Loucy (cell line): ENCODE data around the gene BMPER.

ENCODE experiments used
- H2AFZ ChIP-seq: fragments of 200-600 bp; sonication (generic); 2 replicates; pipeline ENCODE4 v1.6.0; 2016; ENCODE audit warnings: antibody characterized with exemption, mild to moderate bottlenecking, low read length, moderate library complexity
- H3F3A ChIP-seq: fragments of 200-600 bp; 2 replicates; pipeline ENCODE4 v1.6.0; 2016; ENCODE audit warnings: antibody characterized with exemption, low read depth, mild to moderate bottlenecking
- H3K27me3 ChIP-seq: fragments of 200-600 bp; sonication (generic); 2 replicates; pipeline ENCODE4 v1.6.1; 2014; ENCODE audit warnings: low read length, mild to moderate bottlenecking; ENCODE audit not compliant: insufficient read depth, poor library complexity, severe bottlenecking
- H3K36me3 ChIP-seq: fragments of 200-600 bp; sonication (generic); 2 replicates; pipeline ENCODE4 v1.6.1; 2016; ENCODE audit warnings: low read length; ENCODE audit not compliant: insufficient read depth
- H3K4me1 ChIP-seq: fragments of 200-600 bp; sonication (generic); 2 replicates; pipeline ENCODE4 v1.5.1; 2014; ENCODE audit warnings: low read length, mild to moderate bottlenecking; ENCODE audit not compliant: insufficient read depth, poor library complexity, severe bottlenecking
- H3K4me2 ChIP-seq: fragments of 200-600 bp; sonication (generic); 2 replicates; pipeline ENCODE4 v1.6.0; 2014; ENCODE audit warnings: antibody characterized with exemption, low read length, low read depth, mild to moderate bottlenecking; ENCODE audit not compliant: poor library complexity, severe bottlenecking
- H3K4me3 ChIP-seq: fragments of 200-600 bp; sonication (generic); 2 replicates; pipeline ENCODE4 v1.5.1; 2014; ENCODE audit warnings: low read length, mild to moderate bottlenecking, mixed read lengths; ENCODE audit not compliant: poor library complexity, severe bottlenecking
- H3K79me2 ChIP-seq: fragments of 200-600 bp; sonication (generic); 2 replicates; pipeline ENCODE4 v1.6.1; 2014; ENCODE audit warnings: low read length; ENCODE audit not compliant: insufficient read depth
- H3K9ac ChIP-seq: fragments of 200-600 bp; sonication (generic); 2 replicates; pipeline ENCODE4 v1.6.0; 2014; ENCODE audit warnings: mild to moderate bottlenecking, low read depth, low read length, moderate library complexity; ENCODE audit not compliant: poor library complexity, severe bottlenecking
- H3K9me2 ChIP-seq: fragments of 200-600 bp; sonication (generic); replicated peaks from 2 replicates; pipeline ENCODE4 v1.6.1; 2016; ENCODE audit warnings: low read depth, low read length, mixed read lengths
- H3K9me3 ChIP-seq: fragments of 200-600 bp; sonication (generic); 2 replicates; pipeline ENCODE4 v1.6.1; 2014; ENCODE audit warnings: mild to moderate bottlenecking, antibody characterized with exemption, low read length, low read depth; ENCODE audit not compliant: insufficient read depth
- H4K20me1 ChIP-seq: fragments of 200-600 bp; sonication (generic); 2 replicates; pipeline ENCODE4 v1.6.0; 2014; ENCODE audit warnings: antibody characterized with exemption, low read length, mild to moderate bottlenecking; ENCODE audit not compliant: insufficient read depth, poor library complexity, severe bottlenecking
- CTCF ChIP-seq: fragments of 200-600 bp; sonication (generic); conservative IDR thresholded peaks from 2 replicates; pipeline ENCODE4 v1.5.1; 2014; ENCODE audit warnings: mild to moderate bottlenecking, antibody characterized with exemption, low read length
- EZH2phosphoT487 ChIP-seq: fragments of 200-600 bp; IDR thresholded peaks from 2 replicates; pipeline ENCODE4 v1.6.1; 2018; ENCODE audit warnings: antibody characterized with exemption, mild to moderate bottlenecking, moderate library complexity, borderline replicate concordance

BMPER gene

GRCh38 chr7:33882040-33882837 lies 23.1 kb upstream of the BMPER start:
- H3K4me1 ChIP-seq: peaks cover 8% of the 10 kb centered on the region
- TF ChIP-seq EZH2phosphoT487 (no peak), CTCF (no peak)
- H3K4me3 ChIP-seq: no peak overlapping the region
- no peak overlapping the region for H3K9ac ChIP-seq
- H3K36me3 ChIP-seq: no peaks in the 10 kb centered on the region
- no peak overlapping the region for H2AFZ ChIP-seq
- H3K79me2 ChIP-seq: no peaks in the 10 kb centered on the region
- H4K20me1 ChIP-seq: no peaks in the 10 kb centered on the region
- no peak overlapping the region for H3K4me2 ChIP-seq
- H3K27me3 ChIP-seq: no peaks in the 10 kb centered on the region
- no peaks in the 10 kb centered on the region for H3K9me2 ChIP-seq
- H3K9me3 ChIP-seq: no peaks in the 10 kb centered on the region
- no peaks in the 10 kb centered on the region for H3F3A ChIP-seq

- H3K9me2 ChIP-seq: no peaks in the 10 kb centered on the region
These were observed 22.2 kb upstream of the BMPER start for GRCh38 chr7:33882950-33883670.

GRCh38 chr7:33883671-33883965 lies 21.7 kb upstream of the BMPER start:
- H3K27me3 ChIP-seq: no peaks in the 10 kb centered on the region
- no peak overlapping the region for H3K9ac ChIP-seq
- H3K4me2 ChIP-seq: no peak overlapping the region
- no peaks in the 10 kb centered on the region for H3K36me3 ChIP-seq
- H3K9me2 ChIP-seq: no peaks in the 10 kb centered on the region
- TF ChIP-seq EZH2phosphoT487: no peak
- no peak for TF ChIP-seq CTCF
- H3K9me3 ChIP-seq: no peaks in the 10 kb centered on the region
- H3K79me2 ChIP-seq: no peaks in the 10 kb centered on the region
- no peaks in the 10 kb centered on the region for H3F3A ChIP-seq
- H2AFZ ChIP-seq: no peak overlapping the region
- H4K20me1 ChIP-seq: no peaks in the 10 kb centered on the region
- no peak overlapping the region for H3K4me3 ChIP-seq
- H3K4me1 ChIP-seq: peaks cover 8% of the 10 kb centered on the region

More at GRCh38 chr7:33882950-33883670, 22.2 kb upstream of the BMPER start:
- Histone ChIP-seq H3K9me3 (no peaks in the 10 kb centered on the region), H3K9ac (no peak overlapping the region), H3K4me3 (no peak overlapping the region), H3K4me2 (no peak overlapping the region), H3K4me1 (peaks cover 8% of the 10 kb centered on the region), H2AFZ (no peak overlapping the region), H3K36me3 (no peaks in the 10 kb centered on the region), H3K27me3 (no peaks in the 10 kb centered on the region), H4K20me1 (no peaks in the 10 kb centered on the region), H3K79me2 (no peaks in the 10 kb centered on the region), H3F3A (no peaks in the 10 kb centered on the region)
- TF ChIP-seq CTCF (no peak), EZH2phosphoT487 (no peak)
